ENCODE results near the gene KDELR3. TPM values are rescaled to one million over a fixed set of nuclear protein-coding genes. Genes with fewer than 3 reads are reported as not detected.

The KDELR3 gene
- total RNA-seq, 1 experiment from 2014 or later, result 7.3 TPM

GRCh38 chr22:38432264-38432663, 35.6 kb upstream of the KDELR3 start:
- Histone ChIP-seq H4K20me1 (ENCODE audit: control insufficient read depth, insufficient read depth, insufficient read length) (no peaks in the 10 kb centered on the region), H3T11ph (ENCODE audit: low read length) (no peak overlapping the region), H3K4me2 (ENCODE audit: insufficient read depth, insufficient read length, low read length) (no peak overlapping the region), H2AK5ac (ENCODE audit: insufficient read length, low read length) (no peak overlapping the region), H3K4ac (ENCODE audit: low read depth, low read length) (no peak overlapping the region), H3K27ac (ENCODE audit: insufficient read length, low read depth, low read length) (no peak overlapping the region), H2BK12ac (ENCODE audit: insufficient read length, low read depth, low read length) (no peak overlapping the region), H3K14ac (ENCODE audit: insufficient read depth, low read length) (no peak overlapping the region), H2BK120ac (ENCODE audit: low read depth, low read length, poor library complexity, severe bottlenecking) (no peak overlapping the region), H3K79me1 (ENCODE audit: insufficient read depth, low read depth, low read length, poor library complexity, severe bottlenecking) (no peaks in the 10 kb centered on the region), H3K56ac (ENCODE audit: insufficient read length, low read depth, low read length) (no peak overlapping the region), H4K5ac (ENCODE audit: insufficient read length, low read depth, low read length) (no peak overlapping the region), H4K8ac (replicated peaks; ENCODE audit: insufficient read length, low read depth, low read length) (no peak overlapping the region), H2BK20ac (ENCODE audit: low read depth, low read length, poor library complexity, severe bottlenecking) (no peak overlapping the region), H3K9ac (ENCODE audit: extremely low read depth, insufficient read length, low read length) (no peak overlapping the region), H4K91ac (ENCODE audit: insufficient read length, low read depth, low read length) (no peak overlapping the region), H3K27me3 (ENCODE audit: insufficient read depth, low read length) (no peaks in the 10 kb centered on the region), H2BK5ac (ENCODE audit: insufficient read length, low read length) (no peak overlapping the region), H3K23ac (ENCODE audit: insufficient read length, low read depth, low read length) (no peak overlapping the region), H3K23me2 (ENCODE audit: insufficient read length, low read depth, low read length, poor library complexity, severe bottlenecking) (no peaks in the 10 kb centered on the region), H2BK15ac (ENCODE audit: low read depth, low read length) (no peak overlapping the region), H3K79me2 (ENCODE audit: insufficient read depth, low read length) (no peaks in the 10 kb centered on the region), H3K4me1 (ENCODE audit: insufficient read depth, low read length) (no peaks in the 10 kb centered on the region), H2AFZ (ENCODE audit: low read length) (no peak overlapping the region), H3K18ac (ENCODE audit: insufficient read length, low read depth, low read length) (no peak overlapping the region), H3K9me3 (ENCODE audit: control insufficient read depth, low read depth, low read length) (no peaks in the 10 kb centered on the region)
- H3K4me1 Mint-ChIP-seq, result peaks cover 0 to 10% of the 10 kb centered on the region in 2 experiments; a peak in 3 of 4 replicates
- peaks cover 2% of the 10 kb centered on the region; the same call in 1 of the 2 replicates for H3K27me3 Mint-ChIP-seq (ENCODE audit: low read depth)
- DNase-seq, result no peak
- no CpG with 5 or more reads among the region's 1 CpG for WGBS (ENCODE audit: extremely low coverage, insufficient read length, low lambda C conversion rate)
- TF ChIP-seq CTCF (conservative IDR thresholded peaks at IDR 0.05), result no peak
- no peak overlapping the region for H3K4me3 Mint-ChIP-seq
- H3K9me3 Mint-ChIP-seq, result no peaks in the 10 kb centered on the region
- no peak overlapping the region for H3K27ac Mint-ChIP-seq
- no peaks in the 10 kb centered on the region for H3K36me3 Mint-ChIP-seq (ENCODE audit: insufficient read depth in 1 of 3, low read depth in 3 of 3)

Data from H9 (cell line).